Astrocyte (in vitro differentiated cells and primary cell): ENCODE data around the gene SEC22C. TPM values are rescaled to one million over a fixed set of nuclear protein-coding genes. Genes with fewer than 3 reads are reported as not detected.

Experiments used
- total RNA-seq: library from RNA; stranded (reverse); gene quantifications from 2 replicates; pipeline ENCODE4 v1.2.1, GENCODE V29; 2021

SEC22C gene
- total RNA-seq, 1 donor from 2014 or later: 37.4 TPM

Other genes with a start within 250 kb of the SEC22C start
- not detected in 2 replicates for gene LYZL4, start 171.4 kb downstream of the SEC22C start, total RNA-seq
- gene VIPR1, start 79.3 kb downstream of the SEC22C start, total RNA-seq: 0.68 TPM in 1 of 2 replicates, not detected in the other
- 22.8 and 26.1 TPM in 2 replicates for gene SS18L2, start 8.9 kb upstream of the SEC22C start, total RNA-seq
- 58.9 and 70.3 TPM in 2 replicates for gene NKTR, start 18.7 kb upstream of the SEC22C start, total RNA-seq
- 9.3 and 10.2 TPM in 2 replicates for gene ZBTB47, start 71.7 kb upstream of the SEC22C start, total RNA-seq
- gene KLHL40, start 103.6 kb upstream of the SEC22C start, total RNA-seq: not detected in 2 replicates
- not detected in 2 replicates for gene HHATL, start 120.8 kb upstream of the SEC22C start, total RNA-seq
- gene CCDC13, start 191.3 kb upstream of the SEC22C start, total RNA-seq: 0.84 and 1.3 TPM in 2 replicates
- gene HIGD1A, start 222.5 kb upstream of the SEC22C start, total RNA-seq: 125 and 150 TPM in 2 replicates
- gene ACKR2, start 227.5 kb upstream of the SEC22C start, total RNA-seq: 1.7 and 2.1 TPM in 2 replicates